Superior temporal gyrus (tissue), 1 donor: ENCODE measurements around the gene DNAH9.

ENCODE experiments used
- DNase-seq: peaks from one replicate; pipeline ENCODE4 v3.0.0-alpha.2; 2016; ENCODE audit errors: extremely low spot score

Gene DNAH9

DNA sequence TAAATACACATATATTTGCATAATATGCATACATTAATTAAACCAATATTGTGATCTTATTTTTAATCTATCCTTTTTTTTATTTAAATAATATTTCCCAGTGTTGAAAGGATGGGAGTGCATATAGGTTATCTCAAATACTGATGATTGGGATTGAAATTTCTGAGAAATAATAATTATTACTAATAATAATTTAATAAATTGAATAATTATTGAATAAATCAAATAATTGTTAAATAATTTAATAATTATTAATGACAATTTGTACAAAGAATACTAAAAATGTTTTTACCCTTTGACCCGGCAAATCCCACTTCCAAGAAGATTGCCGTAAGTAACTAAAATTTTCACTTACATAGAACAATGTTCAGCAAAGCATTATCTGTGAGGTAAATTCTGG lies 250.1 kb downstream of the DNAH9 start:
- no peak for DNase-seq

DNA sequence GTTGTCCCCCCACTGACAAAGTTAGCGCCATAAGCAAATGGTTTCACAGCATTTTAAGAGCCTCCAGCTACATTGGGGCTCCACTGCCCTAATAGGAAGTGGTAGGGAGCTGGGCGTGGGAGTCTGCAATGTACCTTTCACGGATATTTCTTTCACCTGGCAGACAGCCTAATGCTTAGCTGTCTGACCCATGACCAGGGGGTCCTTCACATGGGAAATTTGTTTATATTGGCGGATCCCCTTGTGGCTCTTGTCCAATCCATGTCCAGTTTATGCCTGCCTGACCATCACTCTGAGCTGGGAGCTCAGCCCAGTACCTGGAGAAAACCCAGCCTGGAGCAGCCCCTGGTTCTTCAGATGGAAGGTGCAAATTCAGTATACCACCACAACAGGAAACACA lies 254.0 kb downstream of the DNAH9 start:
- no peak for DNase-seq

GRCh38 chr17:11852912-11853311 lies 254.6 kb downstream of the DNAH9 start:
- no peak for DNase-seq

GRCh38 chr17:11853321-11854151 lies 255.3 kb downstream of the DNAH9 start:
- DNase-seq = peak; percentile 78

- DNase-seq = no peak
Observed at GRCh38 chr17:11855306-11855705, 257.0 kb downstream of the DNAH9 start.

- peak; percentile 38 for DNase-seq
Observed at GRCh38 chr17:11857006-11857405, 258.7 kb downstream of the DNAH9 start.

DNA sequence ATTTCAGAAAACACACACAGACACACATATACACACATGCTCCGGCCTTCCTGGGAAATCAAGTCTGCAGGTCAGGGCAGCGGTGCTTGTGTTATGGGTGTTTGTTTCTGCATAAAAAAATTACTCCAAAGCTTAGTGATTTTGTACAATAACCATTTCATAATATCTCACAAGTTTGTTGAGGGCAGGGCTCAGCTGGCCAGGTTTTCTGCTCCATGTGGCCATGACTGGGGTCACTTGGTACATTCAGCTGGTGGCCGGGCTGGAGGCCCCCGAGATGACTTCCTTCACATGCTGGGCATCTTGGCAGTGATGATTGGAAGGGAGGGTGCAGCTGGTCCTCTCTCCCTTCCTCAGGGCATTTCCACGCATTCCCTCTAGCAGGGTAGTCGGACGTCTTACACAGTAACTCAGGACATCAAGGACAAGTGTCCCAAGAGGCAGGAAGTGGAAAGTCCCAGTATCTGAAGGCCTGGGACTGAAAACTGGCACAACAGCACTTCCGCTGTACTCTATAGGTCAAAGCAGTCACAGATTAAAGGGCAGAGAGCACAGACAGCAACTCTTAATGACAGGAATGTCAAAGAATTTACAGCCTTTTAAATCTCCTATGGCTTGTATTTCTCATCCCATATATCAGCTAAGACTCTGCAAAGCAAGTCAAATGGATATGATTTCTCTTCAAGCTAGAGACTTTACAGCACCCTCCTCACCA lies 271.6 kb downstream of the DNAH9 start:
- DNase-seq = no peak

DNA sequence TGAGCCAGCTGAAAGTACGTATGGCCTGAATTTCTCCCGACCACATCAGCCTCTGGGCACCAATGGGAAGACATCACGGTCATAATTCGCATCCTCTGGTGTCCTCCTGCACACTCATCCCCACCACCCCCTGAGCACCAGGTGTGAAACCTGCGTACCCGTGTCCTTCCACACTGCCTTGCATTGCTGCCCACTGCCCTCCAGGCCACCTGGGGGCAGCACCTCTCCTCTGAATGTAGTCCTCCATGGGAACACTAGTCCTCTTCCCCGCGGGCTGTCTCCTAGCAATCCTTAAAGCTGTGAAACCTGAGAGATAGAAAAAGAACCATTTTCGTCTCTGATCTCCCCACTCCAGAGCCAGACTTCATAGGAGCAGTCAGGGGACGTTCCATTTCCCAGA lies 273.5 kb downstream of the DNAH9 start:
- DNase-seq = no peak

- DNase-seq = no peak
Observed at GRCh38 chr17:11874756-11875155, 276.5 kb downstream of the DNAH9 start.

DNA sequence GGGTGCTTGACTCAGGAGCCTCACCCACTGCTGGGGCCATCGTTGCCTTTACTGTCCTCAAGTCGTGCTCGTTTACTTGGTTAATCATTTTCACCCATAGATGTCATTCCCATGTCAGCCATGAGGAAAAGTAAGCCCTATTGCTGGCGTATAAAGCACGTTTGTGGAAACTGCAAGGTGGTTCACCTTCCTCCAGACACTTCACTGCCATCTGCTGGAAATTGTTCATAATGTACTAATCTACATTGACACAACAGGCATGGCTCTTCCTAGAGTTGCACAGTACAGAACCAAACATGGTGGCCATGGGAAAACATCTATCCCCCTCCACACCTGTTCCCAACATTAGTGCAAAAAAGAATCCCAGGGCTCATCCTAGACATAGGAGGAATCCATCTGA lies 282.4 kb downstream of the DNAH9 start:
- peak; percentile 71 for DNase-seq

DNA sequence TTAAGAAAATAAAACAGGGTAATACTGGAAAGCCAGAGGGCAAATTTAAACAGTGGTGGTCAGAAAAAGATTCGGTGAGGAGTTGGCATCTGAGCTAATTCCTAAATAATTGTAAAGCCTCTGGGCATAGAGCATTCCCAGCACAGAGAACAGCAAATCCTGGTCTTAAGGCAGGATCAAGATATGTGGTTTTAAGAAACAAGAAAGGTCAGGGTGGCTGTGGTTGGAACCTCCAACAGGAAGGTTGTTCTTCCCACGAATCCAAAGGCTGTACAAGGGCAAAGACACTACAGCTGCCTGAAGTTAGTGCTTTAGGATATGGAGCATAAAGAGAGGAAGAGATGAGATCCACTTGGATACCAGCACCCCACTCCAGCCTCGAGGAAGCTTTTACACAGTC lies 284.4 kb downstream of the DNAH9 start:
- DNase-seq = no peak

- DNase-seq = no peak
Observed at GRCh38 chr17:11885051-11885450, 286.8 kb downstream of the DNAH9 start.

DNA sequence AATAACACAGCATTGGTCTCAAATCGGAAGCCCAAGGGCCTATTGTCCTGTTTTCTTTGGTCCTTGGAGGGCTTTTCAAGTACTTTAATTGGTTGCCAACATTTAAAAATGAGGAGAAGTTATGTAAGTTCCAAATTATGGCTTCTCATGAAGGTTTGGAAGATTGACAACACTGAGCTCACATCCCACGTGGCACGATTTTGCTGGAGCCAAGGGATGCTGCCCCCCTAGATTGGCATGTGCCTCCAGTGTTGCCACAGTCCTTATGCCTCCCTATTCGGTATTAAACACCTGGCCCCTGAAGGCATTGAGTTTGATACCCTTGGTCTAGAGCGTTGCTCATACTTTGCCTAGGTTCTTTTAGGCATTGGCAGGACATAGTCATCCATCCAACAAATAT lies 291.0 kb downstream of the DNAH9 start:
- no peak for DNase-seq

DNA sequence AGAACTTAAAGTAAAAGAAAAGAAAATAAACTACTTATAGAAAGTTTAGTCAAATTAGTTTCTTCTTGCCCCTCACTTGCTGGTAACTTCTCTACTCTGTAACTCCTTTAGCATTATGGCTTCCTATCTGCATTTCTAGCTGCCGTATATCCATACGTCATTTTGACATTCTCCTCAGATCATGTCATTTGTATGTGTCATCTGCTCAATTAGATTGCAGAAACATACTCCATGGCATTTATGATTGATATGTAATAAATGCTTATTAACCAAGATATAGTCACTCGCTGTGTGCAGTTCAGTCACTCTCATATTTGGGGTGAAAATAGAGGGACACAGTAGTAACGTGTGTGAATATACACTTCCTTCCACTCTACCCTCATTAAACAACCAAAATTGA lies 295.6 kb downstream of the DNAH9 start:
- DNase-seq = no peak

GRCh38 chr17:11896199-11896598 lies 297.9 kb downstream of the DNAH9 start:
- DNase-seq = no peak

- no peak for DNase-seq
Observed at GRCh38 chr17:11898526-11899235, 300.4 kb downstream of the DNAH9 start.

DNA sequence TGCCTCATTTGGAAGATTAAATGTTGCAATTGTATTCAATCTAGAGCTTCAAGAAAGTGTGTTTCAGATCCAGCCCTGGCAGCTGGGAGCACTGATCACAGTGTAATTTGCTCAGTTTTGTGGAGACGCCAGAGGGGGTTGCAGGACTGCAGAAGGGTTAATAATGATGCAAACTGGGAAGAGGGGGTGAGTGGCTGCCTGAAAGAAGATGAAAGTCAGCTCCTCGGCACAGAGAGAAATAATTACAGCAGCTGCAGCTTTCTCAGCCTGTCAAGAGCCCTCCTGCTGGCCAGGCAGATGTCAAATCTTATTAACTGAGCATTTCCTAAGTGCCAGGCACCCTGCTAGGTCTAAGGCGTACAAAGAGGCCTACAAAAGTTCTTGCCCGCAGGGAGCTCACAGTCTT lies 301.3 kb downstream of the DNAH9 start:
- no peak for DNase-seq

DNA sequence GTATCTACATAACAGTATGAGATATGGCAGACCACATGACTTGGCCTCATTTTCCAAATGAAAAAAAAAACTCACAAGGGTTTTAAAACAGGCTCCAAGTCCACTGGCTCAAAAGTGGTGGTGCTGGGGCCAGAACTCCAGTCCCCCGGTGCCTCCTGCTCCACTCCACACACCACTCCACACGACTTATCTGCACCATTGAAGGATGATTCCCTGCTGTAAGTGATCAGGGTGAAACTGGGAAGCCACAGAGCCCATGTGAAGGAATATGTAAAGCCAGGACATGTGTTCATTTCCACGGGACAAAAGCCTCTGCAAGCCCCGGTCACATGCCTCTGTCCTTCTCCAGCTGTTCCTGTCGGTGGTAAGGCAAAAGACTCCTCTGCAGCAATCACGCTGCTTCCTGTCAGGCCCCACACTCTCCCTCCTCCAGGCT lies 301.8 kb downstream of the DNAH9 start:
- no peak for DNase-seq

GRCh38 chr17:11900655-11901054 lies 302.4 kb downstream of the DNAH9 start:
- DNase-seq = no peak

DNA sequence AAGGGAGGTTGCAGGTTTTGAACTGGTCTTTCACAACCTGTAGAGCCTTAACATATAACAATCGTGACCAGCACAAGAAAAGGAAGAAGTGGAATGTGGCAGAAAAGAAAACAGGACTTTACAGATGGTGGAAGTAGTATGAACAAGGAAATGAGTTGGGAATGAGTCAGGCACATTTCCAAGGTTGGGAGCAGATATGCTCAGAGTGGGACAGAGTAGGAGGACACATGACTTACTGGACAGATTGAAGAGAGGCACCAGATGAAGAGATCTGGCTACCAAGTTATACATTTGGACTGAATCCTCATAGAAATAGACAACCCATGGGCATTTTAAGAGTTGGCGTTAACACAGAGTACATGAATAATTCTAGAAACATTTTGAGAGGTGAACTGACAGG lies 303.7 kb downstream of the DNAH9 start:
- DNase-seq = no peak

- no peak for DNase-seq
Observed at GRCh38 chr17:11908711-11909146, 310.5 kb downstream of the DNAH9 start.

GRCh38 chr17:11909348-11909747 lies 311.1 kb downstream of the DNAH9 start:
- DNase-seq = no peak

GRCh38 chr17:11916091-11916490 lies 317.8 kb downstream of the DNAH9 start:
- DNase-seq = no peak
